Stomach (tissue), 19 donors: ENCODE measurements around the gene SETD4. TPM values are rescaled to one million over a fixed set of nuclear protein-coding genes. Genes with fewer than 3 reads are reported as not detected.

Source experiments
- DNase-seq, 2 donors: peaks; one replicate each; pipeline versions ENCODE4 v3.0.0 to v3.0.0-alpha.2; 2013 to 2019
- H3K27ac ChIP-seq, 5 donors: fragments of 200-600 bp in 4 of 5; sonication (generic) in 4 of 5; one replicate each; pipeline ENCODE4 v1.5.1; 2013 to 2019; ENCODE audit warnings: mild to moderate bottlenecking in 1 of 5, moderate library complexity in 1 of 5
- H3K27me3 ChIP-seq, 3 donors: fragments of 200-600 bp; sonication (generic); one replicate each; pipeline ENCODE4 v1.5.1; 2017 to 2019; ENCODE audit warnings: mixed run types in 1 of 3
- H3K36me3 ChIP-seq, 4 donors: fragments of 200-600 bp; sonication (generic); 1 replicate in 3 of 4; 2 replicates in 1 of 4; pipeline ENCODE4 v1.5.1; 2016 to 2019
- H3K4me1 ChIP-seq, 4 donors: fragments of 200-600 bp; sonication (generic); one replicate each; pipeline ENCODE4 v1.5.1; 2016 to 2019
- H3K4me3 ChIP-seq, 4 donors: fragments of 200-600 bp; sonication (generic) in 3 of 4; one replicate each; pipeline ENCODE4 v1.5.1; 2016 to 2019; ENCODE audit warnings: mild to moderate bottlenecking in 1 of 4
- H3K9me3 ChIP-seq, 4 donors: fragments of 200-600 bp; sonication (generic); one replicate each; pipeline ENCODE4 v1.5.1; 2016 to 2019
- CTCF ChIP-seq, 7 experiments: fragments of 450-650 bp in 4 of 7; fragments of 200-600 bp in 3 of 7; sonication (generic) in 3 of 7; IDR thresholded peaks; one replicate each; pipeline ENCODE4 v1.5.1; 2016 to 2019; ENCODE audit warnings: antibody characterized with exemption in 7 of 7, control low read depth in 2 of 7, mild to moderate bottlenecking in 1 of 7
- EP300 ChIP-seq: sonication (generic); formaldehyde crosslinking; IDR thresholded peaks from one replicate; pipeline ENCODE4 v1.6.1; 2017; ENCODE audit warnings: antibody characterized with exemption
- POLR2A ChIP-seq, 4 donors: fragments of 450-650 bp; IDR thresholded peaks; one replicate each; pipeline ENCODE4 v1.6.1; 2016; ENCODE audit warnings: antibody characterized with exemption in 4 of 4, control low read depth in 2 of 4, mild to moderate bottlenecking in 1 of 4, moderate library complexity in 1 of 4
- POLR2AphosphoS5 ChIP-seq, 3 donors: sonication (generic); formaldehyde crosslinking; IDR thresholded peaks; one replicate each; pipeline ENCODE4 v1.6.1; 2016; ENCODE audit warnings: antibody characterized with exemption in 3 of 3
- whole genome bisulfite sequencing, 5 donors: extraction: QIAGEN DNeasy Blood & Tissue Kit in 3 of 5; methylation state at CpG; one replicate each; pipeline versions ENCODE4 v1.1.5 to v1.1.7; 2013 to 2018; 5-methylcytosine and 5-hydroxymethylcytosine counted together
- intact Hi-C: fragments of 100-400 bp; cut with DNase I; formaldehyde crosslinking; loops from one replicate; pipeline ENCODE4 v1.15.1; 2023; ENCODE audit warnings: low total_unique reads
- long read RNA-seq, 10 donors: transcript quantifications; one replicate each; lab custom pipeline, GENCODE V29; 2026
- polyA plus RNA-seq, 3 donors: library from polyadenylated mRNA; stranded (reverse); fragments of 200-250 nt; gene quantifications; one replicate each; pipeline ENCODE4 v1.2.3, GENCODE V29; 2013
- total RNA-seq, 5 donors: library from RNA; depleted of rRNA; stranded (reverse); fragments of >200 nt; gene quantifications; one replicate each; pipeline versions ENCODE4 v1.1.0 to v1.2.3, GENCODE V29; 2014 to 2016
- donor health status: healthy with polysubstance abuse.
- donor health status: Bipolar disorder and iron deficiency.
- donor health status: healthy.

SETD4 gene
- total RNA-seq: 10 to 100 TPM; 11.6 to 87.5 (median 46.4) TPM
- 10 to 100 TPM in 2 of 3 donors, 1 to 10 TPM in 1; 6.9 to 19.6 (median 10.6) TPM for polyA plus RNA-seq
- long read RNA-seq, donor 1, partial matches to known transcripts: 0 of 1 reads
- long read RNA-seq, donor 1, other reads (novel, unspliced or antisense): 0 of 1 reads
- long read RNA-seq, donor 2: 0 reads
- long read RNA-seq, donor 3: 0 reads
- long read RNA-seq, donor 4: 0 reads
- long read RNA-seq, donor 5, partial matches to known transcripts: 11 of 48 reads
- long read RNA-seq, donor 5, other reads (novel, unspliced or antisense): 37 of 48 reads
- long read RNA-seq, donor 6, partial matches to known transcripts: 5 of 9 reads
- long read RNA-seq, donor 6, other reads (novel, unspliced or antisense): 0 of 9 reads
- long read RNA-seq, donor 7, partial matches to known transcripts: 58 of 59 reads
- long read RNA-seq, donor 7, other reads (novel, unspliced or antisense): 0 of 59 reads
- long read RNA-seq, donor 8: 0 reads
- long read RNA-seq, donor 9, partial matches to known transcripts: 0 of 1 reads
- long read RNA-seq, donor 9, other reads (novel, unspliced or antisense): 0 of 1 reads
- long read RNA-seq, donor 10: 0 reads

DNA sequence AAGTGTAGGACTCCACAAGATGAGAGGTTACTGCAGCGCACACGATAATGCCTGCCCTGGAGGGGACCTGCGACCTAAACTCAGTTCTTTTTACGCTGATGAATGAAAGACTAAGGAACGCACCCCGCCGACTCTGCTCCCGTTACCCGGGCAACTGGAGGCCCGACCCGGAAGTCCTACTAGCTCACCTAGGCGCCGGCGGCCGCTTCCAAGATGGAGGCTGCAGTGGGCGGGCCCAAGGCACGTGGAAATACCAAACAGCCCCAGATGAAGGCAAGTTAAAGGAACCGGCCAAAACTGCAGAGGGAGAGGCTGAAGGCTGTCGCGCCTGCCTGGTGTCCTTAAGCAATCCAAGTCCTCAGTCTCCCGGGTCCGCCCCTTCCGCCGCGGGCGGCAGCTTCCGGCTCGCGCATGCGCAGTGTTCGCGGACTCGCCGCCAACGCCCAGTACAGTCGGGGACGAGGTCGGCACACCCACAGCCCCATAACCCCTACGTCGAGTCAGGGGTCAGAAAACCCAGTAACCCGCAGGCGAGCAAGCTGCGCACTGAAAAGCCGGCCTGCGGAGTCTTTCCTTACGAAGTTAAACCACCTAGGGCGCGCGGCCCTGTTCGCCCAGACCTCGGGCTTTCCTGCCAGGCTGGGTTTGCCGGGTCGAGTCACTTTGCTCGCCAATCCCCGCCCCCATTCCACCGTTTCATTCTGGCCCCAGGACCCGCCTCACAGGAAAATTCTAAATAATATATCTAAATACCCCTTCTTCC is at the start of gene SETD4:
TSS of gene SETD4 (minus strand) at position 368 of the 763 bp plus-strand sequence. CDS start 1,638 bp downstream, outside the sequence.
- Histone ChIP-seq H3K9me3 (no peaks in the 10 kb centered on the region), H3K27me3 (no peaks in the 10 kb centered on the region), H3K4me3 (peak within 1 kb of the TSS; percentile 75 to 99 (median 92)), H3K27ac (peak within 1 kb of the TSS; percentile 91 to 94 (median 92)), H3K36me3 (peaks cover 19 to 34% (median 34%) of the 10 kb centered on the region in 4 donors), H3K4me1 (peaks cover 11 to 30% (median 27%) of the 10 kb centered on the region in 4 donors)
- TF ChIP-seq POLR2AphosphoS5 (IDR thresholded peaks at IDR 0.05): peak; percentile 2 to 97 (median 92)
- no peak for TF ChIP-seq EP300
- peak in 1 of 7 experiments; percentile 5 for TF ChIP-seq CTCF (IDR thresholded peaks at IDR 0.05)
- TF ChIP-seq POLR2A (IDR thresholded peaks at IDR 0.05): peak in 1 of 4 donors; percentile 39
- 0 to 1% (median 0%) methylated on average over 47 to 57 of the region's 57 CpGs for WGBS, 5 donors
- intact Hi-C loops: loop anchor here (5.0 kb wide), 1 partner anchor 52 kb away; no protein-coding TSS in a partner anchor
- peak; percentile 93 to 97 for DNase-seq

- Histone ChIP-seq H3K4me3 (no peak overlapping the region), H3K27ac (no peak overlapping the region), H3K9me3 (no peaks in the 10 kb centered on the region), H3K36me3 (no peaks in the 10 kb centered on the region), H3K4me1 (peaks cover 4 to 27% (median 13%) of the 10 kb centered on the region in 4 donors), H3K27me3 (peaks cover 0 to 27% (median 0%) of the 10 kb centered on the region in 3 donors)
- intact Hi-C loops: loop anchor here (5.0 kb wide), 1 partner anchor 48 kb away; the partner anchor contains the start of gene SETD4
- TF ChIP-seq POLR2A (IDR thresholded peaks at IDR 0.05): no peak
- TF ChIP-seq POLR2AphosphoS5 (IDR thresholded peaks at IDR 0.05): no peak
- TF ChIP-seq CTCF (IDR thresholded peaks at IDR 0.05): no peak
- TF ChIP-seq EP300: no peak
- no peak for DNase-seq
- WGBS, 5 donors: 91 to 94% (median 93%) methylated on average over 10 of the region's 10 CpGs
Observed at GRCh38 chr21:36109868-36110267, 49.5 kb upstream of the SETD4 start.

- intact Hi-C loops: no loop called here
- Histone ChIP-seq H3K27me3 (peaks cover 0 to 34% (median 0%) of the 10 kb centered on the region in 3 donors), H3K27ac (no peak overlapping the region), H3K36me3 (no peaks in the 10 kb centered on the region), H3K4me1 (peaks cover 0 to 10% (median 4%) of the 10 kb centered on the region in 4 donors), H3K4me3 (peak overlapping the region in 2 of 4 donors; percentile 16 to 17), H3K9me3 (no peaks in the 10 kb centered on the region)
- WGBS, 5 donors: 66 to 89% (median 72%) methylated on average over 4 of the region's 4 CpGs
- TF ChIP-seq POLR2AphosphoS5 (IDR thresholded peaks at IDR 0.05) (no peak), POLR2A (IDR thresholded peaks at IDR 0.05) (no peak), CTCF (IDR thresholded peaks at IDR 0.05) (no peak), EP300 (no peak)
- no peak for DNase-seq
Observed at GRCh38 chr21:36105327-36105842, 45.1 kb upstream of the SETD4 start.
